Measurements from ENCODE around the gene ANKMY2. TPM values are rescaled to one million over a fixed set of nuclear protein-coding genes. Genes with fewer than 3 reads are reported as not detected.
"Not testable (repeated sequence)": the region's sequence is repeated elsewhere in the genome, so short reads cannot be mapped to it uniquely, and the experiment has no call there.

Gene ANKMY2
- total RNA-seq = 10 to 100 TPM; 10.2 to 11.0 TPM

DNA sequence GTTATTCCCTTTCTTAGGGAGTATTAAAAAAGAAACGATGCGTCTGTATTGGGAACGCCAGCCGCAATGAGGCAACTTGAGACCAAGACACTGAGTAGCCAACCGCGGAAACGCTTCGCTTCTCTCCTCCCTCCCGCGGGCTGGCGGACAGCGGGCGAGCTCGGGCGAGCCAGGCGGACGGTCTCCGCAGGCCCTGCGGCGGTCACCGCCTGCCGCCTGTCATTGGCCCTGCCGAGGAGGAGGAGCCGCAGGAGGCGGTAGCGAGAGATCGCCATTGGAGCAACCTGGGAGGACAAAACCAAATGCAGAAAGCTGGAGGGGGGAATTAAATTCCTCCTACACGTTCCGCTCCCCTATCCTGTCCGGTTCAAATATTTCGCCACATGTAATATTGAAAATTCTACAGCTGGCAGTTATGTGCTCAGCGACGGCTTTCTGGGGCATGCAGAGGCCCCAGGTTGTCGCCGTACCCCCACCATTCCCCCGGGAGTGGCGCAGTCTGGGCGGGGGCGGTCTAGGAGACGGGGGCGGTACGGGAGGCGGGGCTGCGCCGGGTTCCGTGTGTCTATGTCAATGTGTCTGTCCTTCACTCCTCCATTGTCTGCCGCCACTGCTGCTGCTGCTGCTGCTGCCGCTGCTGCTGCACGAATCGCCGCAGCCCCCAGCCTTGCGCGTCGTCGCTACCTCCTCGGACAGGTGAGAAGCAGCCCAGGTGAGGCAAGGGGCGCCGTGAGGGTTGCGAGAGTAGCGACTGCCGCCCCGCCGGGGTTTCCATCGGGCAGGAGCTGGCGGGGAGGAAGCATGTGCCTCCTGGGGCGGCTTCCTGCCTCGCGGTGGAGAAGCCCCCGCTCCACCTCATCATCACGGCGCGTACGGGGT, at the start of gene ANKMY2, which contains the start of gene BZW2:
Gene ANKMY2, minus strand, starts transcription at position 162 of the 879 bp plus-strand sequence. CDS start 181 bp downstream, outside the sequence.
Gene BZW2, plus strand, starts transcription at position 589 of the 879 bp plus-strand sequence. CDS start 19,263 bp downstream, outside the sequence.
- POLR2A ChIA-PET = interaction anchor here (0.6 to 1.1 kb wide), 3 partner anchors 25 to 226 kb away, joined by 3 to 5 read pairs (median 3); no protein-coding TSS in a partner anchor
- CTCF ChIA-PET = no interaction called here

DNA sequence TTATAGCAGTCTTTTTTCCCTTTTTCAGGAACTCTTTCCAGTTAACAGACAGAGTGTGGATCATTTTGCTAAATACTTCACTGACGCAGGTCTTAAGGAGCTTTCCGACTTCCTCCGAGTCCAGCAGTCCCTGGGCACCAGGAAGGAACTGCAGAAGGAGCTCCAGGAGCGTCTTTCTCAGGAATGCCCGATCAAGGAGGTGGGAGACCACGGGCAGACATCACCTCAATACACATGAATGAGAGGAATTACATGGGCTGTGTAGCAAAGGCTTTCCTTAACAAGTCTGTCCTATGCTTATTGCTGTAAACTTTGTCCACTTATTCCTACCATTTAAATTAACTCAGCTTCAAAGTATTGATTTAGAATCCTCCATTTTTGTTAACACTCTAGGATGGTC, 49.3 kb upstream of the ANKMY2 start:
- CTCF ChIA-PET = interaction anchor here (0.6 to 0.9 kb wide), 2 partner anchors 29 to 67 kb away, joined by 3 read pairs; no protein-coding TSS in a partner anchor
- POLR2A ChIA-PET = no interaction called here

- CTCF ChIA-PET = no interaction called here
Measured at GRCh38 chr7:16693601-16694318, 48.2 kb upstream of the ANKMY2 start.

GRCh38 chr7:16691241-16691640, 45.7 kb upstream of the ANKMY2 start:
- ChIA-PET POLR2A (no interaction called here), CTCF (no interaction called here)

More at GRCh38 chr7:16693601-16694318, 48.2 kb upstream of the ANKMY2 start:
- POLR2A ChIA-PET = no interaction called here

DNA sequence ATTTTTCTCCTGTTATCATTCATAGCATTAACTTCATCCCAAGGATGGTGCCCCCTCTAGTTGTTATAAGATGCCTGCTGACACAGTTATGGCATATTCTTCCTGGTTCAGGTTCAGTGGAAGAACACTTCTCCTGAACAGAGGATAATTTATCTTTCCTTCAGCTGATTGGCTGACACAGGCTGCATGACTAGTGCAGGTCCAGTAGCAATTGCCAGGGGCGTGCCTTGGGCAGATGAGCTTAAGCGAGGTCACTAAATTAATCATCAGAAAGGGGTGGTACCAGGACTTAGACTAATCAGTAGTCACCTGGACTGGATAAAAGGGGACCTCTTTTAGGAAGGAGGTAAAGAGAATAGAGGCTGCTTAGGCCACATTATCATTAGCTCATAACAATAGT, 42.7 kb upstream of the ANKMY2 start:
- POLR2A ChIA-PET = no interaction called here

GRCh38 chr7:16685535-16685934, 40.0 kb upstream of the ANKMY2 start:
- ChIA-PET POLR2A (no interaction called here), CTCF (no interaction called here)

More for the DNA sequence above, 42.7 kb upstream of the ANKMY2 start:
- CTCF ChIA-PET = interaction anchor here (0.6 kb wide), 2 partner anchors 34 to 295 kb away, joined by 3 to 6 read pairs; no protein-coding TSS in a partner anchor

DNA sequence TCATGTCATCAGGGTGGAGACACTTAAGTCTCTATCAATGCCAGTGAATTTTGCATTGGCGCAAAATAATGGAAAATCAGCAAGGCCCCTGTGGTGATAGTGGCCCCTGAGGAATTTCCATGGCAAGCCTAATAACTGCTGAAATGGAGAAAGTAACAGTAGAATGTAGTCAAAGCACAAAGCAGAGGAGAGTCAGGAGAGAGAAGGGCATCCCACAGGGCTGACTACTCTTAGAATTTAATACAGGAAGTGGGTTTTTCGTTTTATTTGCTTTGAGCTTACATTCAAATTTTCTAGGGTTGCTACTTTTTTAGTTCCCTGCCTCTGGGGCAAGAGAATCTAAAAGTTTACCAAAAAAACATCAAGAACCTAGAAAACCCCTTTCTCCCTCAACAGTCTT, 39.4 kb upstream of the ANKMY2 start:
- POLR2A ChIA-PET = no interaction called here

GRCh38 chr7:16678645-16679566, 33.4 kb upstream of the ANKMY2 start:
- CTCF ChIA-PET, POLR2A ChIA-PET: not testable (repeated sequence)

More for the DNA sequence above, 39.4 kb upstream of the ANKMY2 start:
- CTCF ChIA-PET = no interaction called here

- CTCF ChIA-PET = no interaction called here
- POLR2A ChIA-PET = no interaction called here
Measured at GRCh38 chr7:16677978-16678494, 32.5 kb upstream of the ANKMY2 start.

GRCh38 chr7:16675277-16675676, 29.7 kb upstream of the ANKMY2 start:
- POLR2A ChIA-PET = no interaction called here

GRCh38 chr7:16671811-16672210, 26.3 kb upstream of the ANKMY2 start:
- ChIA-PET POLR2A (no interaction called here), CTCF (interaction anchor here (0.6 kb wide), 1 partner anchor 348 kb away, joined by 4 read pairs; no protein-coding TSS in a partner anchor)

More at GRCh38 chr7:16675277-16675676, 29.7 kb upstream of the ANKMY2 start:
- CTCF ChIA-PET = no interaction called here

- ChIA-PET POLR2A (no interaction called here), CTCF (no interaction called here)
Measured at GRCh38 chr7:16670731-16671344, 25.3 kb upstream of the ANKMY2 start.

DNA sequence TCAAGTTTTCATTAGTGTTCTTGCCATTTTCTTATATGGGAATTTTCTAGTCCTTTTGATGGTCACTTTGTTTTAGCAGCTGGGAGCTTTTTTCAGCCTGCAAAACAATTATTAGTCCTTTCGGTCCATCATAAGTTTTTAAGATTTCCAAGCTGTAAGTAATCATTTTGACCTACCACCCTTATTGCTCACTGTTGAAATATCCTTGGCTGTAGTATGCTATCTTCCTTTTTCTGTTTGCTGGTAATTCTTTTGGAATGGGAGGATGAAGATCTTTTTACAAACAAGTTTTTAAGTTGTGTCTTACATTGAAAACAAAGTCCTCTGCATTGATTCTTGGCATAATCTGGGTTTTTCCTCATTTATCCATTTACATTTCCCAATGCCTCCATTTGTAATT, 24.5 kb upstream of the ANKMY2 start:
- CTCF ChIA-PET = no interaction called here

GRCh38 chr7:16669581-16669980, 24.0 kb upstream of the ANKMY2 start:
- CTCF ChIA-PET = no interaction called here
- POLR2A ChIA-PET = no interaction called here

More for the DNA sequence above, 24.5 kb upstream of the ANKMY2 start:
- POLR2A ChIA-PET = no interaction called here

DNA sequence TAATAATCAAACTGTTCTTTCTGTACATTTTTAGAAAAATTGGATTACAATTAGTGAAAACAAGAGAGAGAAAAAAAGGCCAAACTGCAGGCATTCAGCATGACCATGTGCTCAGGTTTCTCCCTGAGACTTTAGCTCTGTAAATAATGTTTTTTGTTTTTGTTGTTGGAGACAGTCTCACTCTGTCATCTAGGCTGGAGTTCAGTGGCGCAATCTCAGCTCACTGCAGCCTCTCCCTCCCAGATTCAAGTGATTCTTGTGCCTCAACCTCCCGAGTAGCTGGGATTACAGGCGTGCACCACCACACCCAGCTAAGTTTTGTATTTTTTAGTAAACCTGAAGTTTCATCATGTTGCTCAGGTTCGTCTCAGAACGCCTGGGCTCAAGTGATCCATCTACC, 23.4 kb upstream of the ANKMY2 start:
- ChIA-PET POLR2A (no interaction called here), CTCF (no interaction called here)

GRCh38 chr7:16668049-16668858, 22.7 kb upstream of the ANKMY2 start:
- ChIA-PET POLR2A (no interaction called here), CTCF (no interaction called here)

DNA sequence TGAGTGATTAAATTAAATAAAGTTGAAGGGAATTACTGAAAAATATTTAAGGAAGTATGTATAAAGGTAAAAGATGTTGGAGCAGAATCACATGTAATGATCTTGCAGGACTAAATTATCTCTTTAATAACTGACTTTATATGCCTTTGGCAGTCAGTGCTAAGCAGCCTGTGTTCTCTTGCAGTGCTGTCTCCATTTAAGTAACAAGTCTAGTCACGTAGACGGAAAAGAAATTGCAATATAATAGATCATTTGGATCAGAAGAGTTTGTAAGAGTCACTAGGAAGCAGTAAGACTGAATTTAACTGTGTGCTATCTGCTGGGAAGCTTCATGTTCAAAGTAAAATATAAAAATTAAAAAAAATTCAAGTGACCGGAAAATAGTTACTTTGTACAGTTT, 21.8 kb upstream of the ANKMY2 start:
- POLR2A ChIA-PET = no interaction called here
- CTCF ChIA-PET = no interaction called here

- CTCF ChIA-PET = no interaction called here
- POLR2A ChIA-PET = no interaction called here
Measured at GRCh38 chr7:16661924-16662323, 16.4 kb upstream of the ANKMY2 start.

All from activated CD8-positive, alpha-beta memory T cell treated with anti-CD3 and anti-CD28 coated beads for 36 hours (primary cell).